Lower lobe of right lung (tissue), 2 donors: ENCODE measurements around the gene PCDHA3. TPM values are rescaled to one million over a fixed set of nuclear protein-coding genes. Genes with fewer than 3 reads are reported as not detected.
"Not testable (repeated sequence)": the region's sequence is repeated elsewhere in the genome, so short reads cannot be mapped to it uniquely, and the experiment has no call there.

Source experiments
- ATAC-seq, 2 donors: fragments of 200-7000 bp; cut with Tn5 transposase; one replicate each; pipeline ENCODE4 v1.9.1; 2020 to 2022; ENCODE audit warnings: mild to moderate bottlenecking in 2 of 2, moderate library complexity in 2 of 2
- DNase-seq: peaks from one replicate; pipeline ENCODE4 v3.0.0-alpha.2; 2020
- H3K27ac ChIP-seq: fragments of 200-600 bp; one replicate; pipeline ENCODE4 v1.8.0; 2022
- H3K27me3 ChIP-seq: fragments of 200-600 bp; one replicate; pipeline ENCODE4 v1.8.0; 2022; ENCODE audit warnings: low read depth
- H3K36me3 ChIP-seq: fragments of 200-600 bp; one replicate; pipeline ENCODE4 v1.8.0; 2022; ENCODE audit warnings: mild to moderate bottlenecking
- H3K4me1 ChIP-seq: fragments of 200-600 bp; one replicate; pipeline ENCODE4 v1.8.0; 2022
- H3K4me3 ChIP-seq: fragments of 200-600 bp; one replicate; pipeline ENCODE4 v1.8.0; 2022; ENCODE audit warnings: mild to moderate bottlenecking
- H3K9me3 ChIP-seq: fragments of 200-600 bp; one replicate; pipeline ENCODE4 v1.8.0; 2022
- intact Hi-C: fragments of 100-400 bp; cut with DNase I; formaldehyde crosslinking; loops from one replicate; pipeline ENCODE4 v1.11.0; 2022
- total RNA-seq: library from RNA; stranded (reverse); fragmentation: NEBNext Ultra II Directional; extraction: Animal tissue kit (Norgen Biotek cat#: 25700); gene quantifications from one replicate; pipeline ENCODE4 v1.2.1, GENCODE V29; 2021
- TF ChIP-seq, protein P1 (sequence below): fragments of 200-600 bp; IDR thresholded peaks from one replicate; pipeline ENCODE4 v1.8.0; 2022; ENCODE audit warnings: antibody characterized with exemption, mild to moderate bottlenecking
- donor health status: DM: no; HTN: yes; CAD: no; lungs with severe emphysema.

The PCDHA3 gene
- total RNA-seq, 1 donor from 2014 or later: 0.77 TPM

DNA sequence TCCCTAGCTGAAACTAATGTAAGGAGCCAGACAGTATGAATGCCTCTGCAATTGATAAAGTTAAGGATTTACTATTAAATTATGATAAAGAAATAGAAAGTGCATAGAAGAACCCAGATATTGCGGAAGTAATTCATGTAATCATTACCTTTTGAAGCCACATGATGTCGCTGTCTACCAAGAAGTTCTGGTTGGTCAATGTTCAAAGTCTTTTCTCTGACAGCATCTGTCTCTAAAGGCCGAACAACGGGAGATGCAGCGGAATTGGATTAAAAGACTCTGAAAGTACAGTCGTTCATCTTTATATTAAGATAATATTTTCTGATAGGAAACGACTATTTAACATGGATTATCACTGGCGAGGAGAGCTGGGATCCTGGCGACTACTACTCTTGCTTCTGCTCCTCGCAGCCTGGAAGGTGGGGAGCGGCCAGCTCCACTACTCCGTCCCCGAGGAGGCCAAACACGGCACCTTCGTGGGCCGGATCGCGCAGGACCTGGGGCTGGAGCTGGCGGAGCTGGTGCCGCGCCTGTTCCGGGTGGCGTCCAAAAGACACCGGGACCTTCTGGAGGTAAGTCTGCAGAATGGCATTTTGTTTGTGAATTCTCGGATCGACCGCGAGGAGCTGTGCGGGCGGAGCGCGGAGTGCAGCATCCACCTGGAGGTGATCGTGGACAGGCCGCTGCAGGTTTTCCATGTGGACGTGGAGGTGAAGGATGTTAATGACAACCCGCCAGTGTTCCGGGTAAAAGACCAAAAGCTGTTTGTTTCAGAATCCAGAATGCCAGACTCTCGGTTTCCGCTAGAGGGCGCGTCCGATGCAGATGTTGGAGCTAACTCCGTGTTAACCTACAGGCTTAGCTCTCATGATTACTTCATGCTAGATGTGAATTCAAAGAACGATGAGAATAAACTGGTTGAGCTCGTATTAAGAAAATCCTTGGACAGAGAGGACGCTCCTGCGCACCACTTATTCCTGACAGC is 40.4 kb downstream of the PCDHA3 start, which contains the start of gene PCDHA8:
Gene PCDHA8 (plus strand): TSS at position 210 of the 985 bp plus-strand sequence. CDS start 135 bp downstream, at position 345.
- no peak within 1 kb of the TSS for H3K27ac ChIP-seq
- DNase-seq (no peak), ATAC-seq (no peak)
- no peak within 1 kb of the TSS for H3K4me3 ChIP-seq
- no peaks in the 10 kb centered on the region for H3K36me3 ChIP-seq
- TF ChIP-seq, protein P1, sequence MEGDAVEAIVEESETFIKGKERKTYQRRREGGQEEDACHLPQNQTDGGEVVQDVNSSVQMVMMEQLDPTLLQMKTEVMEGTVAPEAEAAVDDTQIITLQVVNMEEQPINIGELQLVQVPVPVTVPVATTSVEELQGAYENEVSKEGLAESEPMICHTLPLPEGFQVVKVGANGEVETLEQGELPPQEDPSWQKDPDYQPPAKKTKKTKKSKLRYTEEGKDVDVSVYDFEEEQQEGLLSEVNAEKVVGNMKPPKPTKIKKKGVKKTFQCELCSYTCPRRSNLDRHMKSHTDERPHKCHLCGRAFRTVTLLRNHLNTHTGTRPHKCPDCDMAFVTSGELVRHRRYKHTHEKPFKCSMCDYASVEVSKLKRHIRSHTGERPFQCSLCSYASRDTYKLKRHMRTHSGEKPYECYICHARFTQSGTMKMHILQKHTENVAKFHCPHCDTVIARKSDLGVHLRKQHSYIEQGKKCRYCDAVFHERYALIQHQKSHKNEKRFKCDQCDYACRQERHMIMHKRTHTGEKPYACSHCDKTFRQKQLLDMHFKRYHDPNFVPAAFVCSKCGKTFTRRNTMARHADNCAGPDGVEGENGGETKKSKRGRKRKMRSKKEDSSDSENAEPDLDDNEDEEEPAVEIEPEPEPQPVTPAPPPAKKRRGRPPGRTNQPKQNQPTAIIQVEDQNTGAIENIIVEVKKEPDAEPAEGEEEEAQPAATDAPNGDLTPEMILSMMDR: peak; percentile 10
- peaks cover 23% of the 10 kb centered on the region for H3K27me3 ChIP-seq
- intact Hi-C loops: no loop called here
- no peaks in the 10 kb centered on the region for H3K4me1 ChIP-seq
- peaks cover 13% of the 10 kb centered on the region for H3K9me3 ChIP-seq

DNA sequence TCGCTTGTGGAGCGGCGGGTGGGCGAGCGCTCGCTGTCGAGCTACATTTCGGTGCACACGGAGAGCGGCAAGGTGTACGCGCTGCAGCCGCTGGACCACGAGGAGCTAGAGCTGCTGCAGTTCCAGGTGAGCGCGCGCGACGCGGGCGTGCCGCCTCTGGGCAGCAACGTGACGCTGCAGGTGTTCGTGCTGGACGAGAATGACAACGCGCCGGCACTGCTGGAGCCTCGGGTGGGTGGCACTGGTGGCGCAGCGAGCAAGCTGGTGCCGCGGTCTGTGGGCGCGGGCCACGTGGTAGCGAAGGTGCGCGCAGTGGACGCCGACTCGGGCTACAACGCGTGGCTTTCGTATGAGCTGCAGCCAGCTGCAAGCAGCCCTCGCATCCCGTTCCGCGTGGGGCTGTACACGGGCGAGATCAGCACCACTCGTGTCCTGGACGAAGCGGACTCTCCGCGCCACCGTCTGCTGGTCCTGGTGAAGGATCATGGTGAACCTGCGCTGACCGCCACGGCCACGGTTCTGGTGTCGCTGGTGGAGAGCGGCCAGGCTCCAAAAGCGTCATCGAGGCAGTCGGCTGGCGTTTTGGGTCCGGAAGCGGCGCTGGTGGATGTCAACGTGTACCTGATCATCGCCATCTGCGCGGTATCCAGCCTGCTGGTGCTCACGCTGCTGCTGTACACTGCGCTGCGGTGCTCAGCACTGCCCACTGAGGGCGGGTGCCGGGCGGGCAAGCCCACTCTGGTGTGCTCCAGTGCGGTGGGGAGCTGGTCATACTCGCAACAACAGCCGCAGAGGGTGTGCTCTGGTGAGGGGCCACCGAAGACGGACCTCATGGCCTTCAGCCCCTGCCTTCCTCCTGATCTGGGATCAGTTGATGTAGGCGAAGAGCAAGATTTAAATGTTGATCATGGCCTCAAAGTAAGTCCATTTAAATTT is 42.2 kb downstream of the PCDHA3 start:
- intact Hi-C loops: no loop called here
- Histone ChIP-seq H3K27ac (no peak overlapping the region), H3K36me3 (no peaks in the 10 kb centered on the region), H3K4me1 (no peaks in the 10 kb centered on the region), H3K4me3 (no peak overlapping the region), H3K27me3 (peaks cover 21% of the 10 kb centered on the region), H3K9me3 (peaks cover 13% of the 10 kb centered on the region)
- TF ChIP-seq, protein P1: no peak
- ATAC-seq (no peak), DNase-seq (no peak)

DNA sequence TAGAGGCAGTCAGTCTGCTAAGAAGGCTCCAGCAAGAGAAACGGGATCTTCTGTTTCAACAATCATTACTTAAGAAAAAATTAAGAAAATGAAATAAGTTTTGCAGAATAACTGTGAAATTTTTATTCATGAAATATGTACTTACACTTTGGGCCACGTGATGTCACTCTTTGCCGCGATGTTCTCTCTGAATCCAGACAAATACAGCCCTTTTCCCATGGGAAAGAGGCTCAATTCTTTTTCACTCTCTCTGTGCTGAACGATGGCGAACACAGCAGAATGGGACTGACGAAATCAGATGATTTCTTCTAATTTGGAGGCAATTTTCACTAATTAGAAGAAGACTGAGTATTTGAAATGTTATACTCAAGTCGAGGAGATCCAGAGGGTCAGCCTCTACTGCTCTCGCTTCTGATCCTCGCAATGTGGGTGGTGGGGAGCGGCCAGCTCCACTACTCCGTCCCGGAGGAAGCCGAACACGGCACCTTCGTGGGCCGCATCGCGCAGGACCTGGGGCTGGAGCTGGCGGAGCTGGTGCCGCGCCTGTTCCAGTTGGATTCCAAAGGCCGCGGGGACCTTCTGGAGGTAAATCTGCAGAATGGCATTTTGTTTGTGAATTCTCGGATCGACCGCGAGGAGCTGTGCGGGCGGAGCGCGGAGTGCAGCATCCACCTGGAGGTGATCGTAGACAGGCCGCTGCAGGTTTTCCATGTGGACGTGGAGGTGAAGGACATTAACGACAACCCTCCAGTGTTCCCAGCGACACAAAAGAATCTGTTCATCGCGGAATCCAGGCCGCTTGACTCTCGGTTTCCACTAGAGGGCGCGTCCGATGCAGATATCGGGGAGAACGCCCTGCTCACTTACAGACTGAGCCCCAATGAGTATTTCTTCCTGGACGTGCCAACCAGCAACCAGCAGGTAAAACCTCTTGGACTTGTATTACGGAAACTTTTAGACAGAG is 47.6 kb downstream of the PCDHA3 start, which contains the start of gene PCDHA9:
Gene PCDHA9 (plus strand): TSS at position 244 of the 964 bp plus-strand sequence. CDS start 114 bp downstream, at position 358.
- H3K9me3 ChIP-seq, H3K4me1 ChIP-seq, H3K4me3 ChIP-seq, H3K27ac ChIP-seq, ATAC-seq, DNase-seq, intact Hi-C loops, H3K36me3 ChIP-seq: not testable (repeated sequence)
- peaks cover 25% of the 10 kb centered on the region for H3K27me3 ChIP-seq

DNA sequence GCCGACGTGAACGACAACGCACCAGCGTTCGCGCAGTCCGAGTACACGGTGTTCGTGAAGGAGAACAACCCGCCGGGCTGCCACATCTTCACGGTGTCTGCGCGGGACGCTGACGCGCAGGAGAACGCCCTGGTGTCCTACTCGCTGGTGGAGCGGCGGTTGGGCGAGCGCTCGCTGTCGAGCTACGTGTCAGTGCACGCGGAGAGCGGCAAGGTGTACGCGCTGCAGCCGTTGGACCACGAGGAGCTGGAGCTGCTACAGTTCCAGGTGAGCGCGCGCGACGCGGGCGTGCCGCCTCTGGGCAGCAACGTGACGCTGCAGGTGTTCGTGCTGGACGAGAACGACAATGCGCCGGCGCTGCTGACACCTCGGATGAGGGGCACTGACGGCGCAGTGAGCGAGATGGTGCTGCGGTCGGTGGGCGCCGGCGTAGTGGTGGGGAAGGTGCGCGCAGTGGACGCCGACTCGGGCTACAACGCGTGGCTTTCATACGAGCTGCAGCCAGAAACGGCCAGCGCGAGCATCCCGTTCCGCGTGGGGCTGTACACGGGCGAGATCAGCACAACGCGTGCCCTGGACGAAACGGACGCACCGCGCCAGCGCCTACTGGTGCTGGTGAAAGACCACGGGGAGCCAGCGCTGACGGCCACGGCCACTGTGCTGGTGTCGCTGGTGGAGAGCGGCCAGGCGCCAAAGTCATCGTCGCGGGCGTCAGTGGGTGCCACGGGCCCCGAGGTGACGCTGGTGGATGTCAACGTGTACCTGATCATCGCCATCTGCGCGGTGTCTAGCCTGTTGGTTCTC is 49.2 kb downstream of the PCDHA3 start:
- H3K4me3 ChIP-seq, H3K27ac ChIP-seq, H3K36me3 ChIP-seq, H3K9me3 ChIP-seq, DNase-seq, intact Hi-C loops, ATAC-seq, H3K4me1 ChIP-seq: not testable (repeated sequence)
- peaks cover 22% of the 10 kb centered on the region for H3K27me3 ChIP-seq

Other genes with a start within 250 kb of the PCDHA3 start
- gene SRA1, start 243.6 kb upstream of the PCDHA3 start, total RNA-seq: 21.4 TPM
- 25.1 TPM for gene APBB3, start 236.5 kb upstream of the PCDHA3 start, total RNA-seq
- gene SLC35A4, start 236.2 kb upstream of the PCDHA3 start, total RNA-seq: 71.8 TPM
- gene CD14, start 167.9 kb upstream of the PCDHA3 start, total RNA-seq: 165 TPM
- gene TMCO6, start 161.6 kb upstream of the PCDHA3 start, total RNA-seq: 12.3 TPM
- 53.3 TPM for gene NDUFA2, start 153.4 kb upstream of the PCDHA3 start, total RNA-seq
- 78.5 TPM for gene IK, start 153.2 kb upstream of the PCDHA3 start, total RNA-seq
- gene WDR55, start 136.2 kb upstream of the PCDHA3 start, total RNA-seq: 22.4 TPM
- 1.2 TPM for gene DND1, start 127.5 kb upstream of the PCDHA3 start, total RNA-seq
- 44.5 TPM for gene HARS1, start 109.7 kb upstream of the PCDHA3 start, total RNA-seq
- gene HARS2, start 109.6 kb upstream of the PCDHA3 start, total RNA-seq: 27.6 TPM
- gene ZMAT2, start 100.6 kb upstream of the PCDHA3 start, total RNA-seq: 42.9 TPM
- not detected for gene PCDHA1, start 14.9 kb upstream of the PCDHA3 start, total RNA-seq
- not detected for gene PCDHA2, start 6.2 kb upstream of the PCDHA3 start, total RNA-seq
- gene PCDHA4, start 6.0 kb downstream of the PCDHA3 start, total RNA-seq: 0.59 TPM
- gene PCDHA5, start 20.6 kb downstream of the PCDHA3 start, total RNA-seq: 0.18 TPM
- 0.50 TPM for gene PCDHA6, start 26.9 kb downstream of the PCDHA3 start, total RNA-seq
- 0.15 TPM for gene PCDHA7, start 33.2 kb downstream of the PCDHA3 start, total RNA-seq
- gene PCDHA8, start 40.1 kb downstream of the PCDHA3 start, total RNA-seq: 0.38 TPM
- gene PCDHA9, start 47.3 kb downstream of the PCDHA3 start, total RNA-seq: 0.32 TPM
- 1.5 TPM for gene PCDHA10, start 54.8 kb downstream of the PCDHA3 start, total RNA-seq
- 0.38 TPM for gene PCDHA11, start 67.9 kb downstream of the PCDHA3 start, total RNA-seq
- gene PCDHA12, start 74.3 kb downstream of the PCDHA3 start, total RNA-seq: 6.6 TPM
- 0.97 TPM for gene PCDHA13, start 81.1 kb downstream of the PCDHA3 start, total RNA-seq
- 3.1 TPM for gene PCDHAC1, start 125.2 kb downstream of the PCDHA3 start, total RNA-seq
- gene PCDHAC2, start 165.4 kb downstream of the PCDHA3 start, total RNA-seq: 5.8 TPM